K562 (cell line): ENCODE measurements around the gene ADCY1. TPM values are rescaled to one million over a fixed set of nuclear protein-coding genes. Genes with fewer than 3 reads are reported as not detected.

ENCODE experiments used
- ATAC-seq: fragments of 200-7000 bp; cut with Tn5 transposase; 3 replicates; pipeline ENCODE4 v1.9.1; 2020; ENCODE audit warnings: moderate library complexity
- BruUV-seq: library from RNA; stranded (reverse); fragments of 400-500 nt; replicated peaks from 2 replicates; lab custom pipeline; 2021; lab: Mats Ljungman, UMichigan
- CTCF ChIA-PET: fragments of 300-600 bp; formaldehyde crosslinking; extraction: SDS; loops from one replicate; lab custom pipeline; 2021; ENCODE audit warnings: low intra/inter-chr PET ratio; lab: Yijun Ruan, JAX
- POLR2A ChIA-PET: fragments of 300-600, 350-650 bp; sonication (Branson Sonifier 250); formaldehyde crosslinking; extraction: SDS; loops from one replicate; lab custom pipeline; 2021; ENCODE audit warnings: antibody characterized with exemption, inconsistent platforms; lab: Yijun Ruan, JAX
- DNase-seq, 4 experiments: peaks; one replicate each; pipeline versions ENCODE4 v3.0.0 to v3.0.0-alpha.2; 2011 to 2018; ENCODE audit warnings: low spot score in 3 of 4, mixed read lengths in 3 of 4; ENCODE audit errors: extremely low read depth in 1 of 4
- FAIRE-seq: peaks from 2 replicates; lab custom pipeline; 2011; peaks lifted over from hg19 to GRCh38; lab: Jason Lieb, UNC
- H2AFZ ChIP-seq: 2 replicates; pipeline ENCODE4 v1.6.0; 2011; ENCODE audit warnings: low read depth, low read length, control low read depth, inconsistent platforms
- H3K27ac ChIP-seq: fragments of 200-600 bp; 3 replicates; pipeline ENCODE4 v1.8.0; 2011; ENCODE audit warnings: low read depth, mild to moderate bottlenecking, control low read depth, inconsistent platforms, low read length, moderate library complexity, mixed read lengths; ENCODE audit errors: extremely low read depth
- H3K27me3 ChIP-seq, 2 experiments: fragments of 300-600 bp in 1 of 2; 2 replicates in 1 of 2; 3 replicates in 1 of 2; pipeline versions ENCODE4 v1.6.0 to v1.8.0; 2011; ENCODE audit warnings: inconsistent platforms in 2 of 2, low read length in 2 of 2, mild to moderate bottlenecking in 1 of 2, mixed read lengths in 1 of 2, moderate library complexity in 1 of 2; ENCODE audit not compliant: control insufficient read depth in 2 of 2, insufficient read depth in 2 of 2
- H3K36me3 ChIP-seq: fragments of 300-600 bp; 3 replicates; pipeline ENCODE4 v1.8.0; 2011; ENCODE audit warnings: mild to moderate bottlenecking, low read length, inconsistent platforms; ENCODE audit not compliant: control insufficient read depth, insufficient read depth
- H3K4me1 ChIP-seq, 2 experiments: fragments of 200-600 bp in 1 of 2; replicated peaks in 1 of 2; 2 replicates in 1 of 2; 3 replicates in 1 of 2; pipeline versions ENCODE4 v1.5.1 to v1.8.0; 2011; ENCODE audit warnings: inconsistent platforms in 2 of 2, low read length in 2 of 2, mild to moderate bottlenecking in 1 of 2, mixed read lengths in 1 of 2, moderate library complexity in 1 of 2; ENCODE audit not compliant: control insufficient read depth in 2 of 2, insufficient read depth in 2 of 2
- H3K4me2 ChIP-seq: 2 replicates; pipeline ENCODE4 v1.6.1; 2011; ENCODE audit warnings: low read length, control low read depth, inconsistent platforms, mixed read lengths; ENCODE audit not compliant: insufficient read depth
- H3K4me3 ChIP-seq: fragments of 200-600 bp; sonication (generic), shearing (Covaris generic); 2 replicates; pipeline ENCODE4 v1.5.1; 2016; ENCODE audit warnings: control low read depth, inconsistent platforms
- H3K79me2 ChIP-seq: fragments of 200-600 bp; 3 replicates; pipeline ENCODE4 v1.8.0; 2011; ENCODE audit warnings: low read length, inconsistent platforms; ENCODE audit not compliant: control insufficient read depth, insufficient read depth
- H3K9ac ChIP-seq, 2 experiments: 2 replicates each; pipeline versions ENCODE4 v1.6.0 to v1.6.1; 2011; ENCODE audit warnings: low read depth in 2 of 2, low read length in 2 of 2, control low read depth in 1 of 2, inconsistent platforms in 1 of 2, mild to moderate bottlenecking in 1 of 2, mixed read lengths in 1 of 2; ENCODE audit not compliant: insufficient read depth in 1 of 2
- H3K9me1 ChIP-seq: one replicate; pipeline ENCODE4 v1.6.0; 2011; ENCODE audit warnings: inconsistent platforms, mild to moderate bottlenecking, low read length, moderate library complexity; ENCODE audit not compliant: control insufficient read depth, insufficient read depth
- H3K9me3 ChIP-seq: replicated peaks from 2 replicates; pipeline ENCODE4 v1.5.1; 2011; ENCODE audit warnings: low read depth, low read length, inconsistent platforms; ENCODE audit not compliant: control insufficient read depth, insufficient read depth
- H4K20me1 ChIP-seq: replicated peaks from 2 replicates; pipeline ENCODE4 v1.6.1; 2011; ENCODE audit warnings: low read length, inconsistent platforms, mixed read lengths; ENCODE audit not compliant: control insufficient read depth, insufficient read depth
- HNRNPUL1 ChIP-seq: fragments of 200-400 bp; formaldehyde crosslinking; IDR thresholded peaks from 2 replicates; pipeline ENCODE4 v1.6.1; 2017; ENCODE audit warnings: low read length
- WGBS: fragments of 100-300 bp; shearing (Covaris generic); methylation state at CpG from one replicate; pipeline ENCODE4 v1.1.6; 2016; ENCODE audit warnings: low coverage, mixed read lengths; ENCODE audit not compliant: insufficient coverage; ENCODE audit errors: missing lambda C conversion rate; 5-methylcytosine and 5-hydroxymethylcytosine counted together
- in situ Hi-C: fragments of 300-500 bp; cut with MboI; formaldehyde crosslinking; loops from 4 replicates; pipeline ENCODE4 v1.15.0; 2018; ENCODE audit warnings: inconsistent platforms, mixed read lengths
- intact Hi-C: fragments of 100-400 bp; cut with micrococcal nuclease; formaldehyde crosslinking; loops from 2 replicates; pipeline ENCODE4 v1.14.2; 2022
- polyA plus RNA-seq, 8 experiments: library from polyadenylated mRNA; depleted of rRNA in 4 of 8; stranded (reverse) in 5 of 8; unstranded in 3 of 8; fragments of >200 nt; fragmentation: Nextera tagmentation in 2 of 8; fragmentation: Illumina TruSeq in 1 of 8; extraction: Ambion mirVana in 2 of 8; extraction: Trizol in 1 of 8; gene quantifications; 2 replicates each; pipeline versions ENCODE4 v1.2.1 to v1.2.3, GENCODE V29; 2011 to 2014; ENCODE audit warnings: inconsistent platforms in 1 of 8, missing spikeins in 1 of 8
- total RNA-seq, 7 experiments: library from RNA; depleted of rRNA in 6 of 7; stranded (reverse); fragments of >200 nt in 6 of 7; fragmentation: Illumina TruSeq in 2 of 7; extraction: Trizol in 2 of 7; gene quantifications; 2 replicates each; pipeline versions ENCODE4 v1.2.1 to v1.2.3, GENCODE V29; 2011 to 2021; ENCODE audit warnings: low replicate concordance in 1 of 7
- TF ChIP-seq, protein P1 (sequence below), 2 experiments: fragments of 450-650 bp; formaldehyde crosslinking in 1 of 2; IDR thresholded peaks; 2 replicates each; pipeline versions ENCODE4 v1.4.0 to v1.6.1; 2014 to 2020; ENCODE audit warnings: mild to moderate bottlenecking in 2 of 2, borderline replicate concordance in 1 of 2, low read depth in 1 of 2
- TF ChIP-seq, protein P2 (sequence below): IDR thresholded peaks from 2 replicates; pipeline ENCODE4 v1.6.1; 2014; ENCODE audit warnings: antibody characterized with exemption

ADCY1 gene
- total and polyA plus RNA-seq, 9 of the 15 experiments (the other 6 are each of a cell fraction or from before 2014, with no cell fraction given) = under 0.01 to 0.18 (median 0.10) TPM; not detected in 4

DNA sequence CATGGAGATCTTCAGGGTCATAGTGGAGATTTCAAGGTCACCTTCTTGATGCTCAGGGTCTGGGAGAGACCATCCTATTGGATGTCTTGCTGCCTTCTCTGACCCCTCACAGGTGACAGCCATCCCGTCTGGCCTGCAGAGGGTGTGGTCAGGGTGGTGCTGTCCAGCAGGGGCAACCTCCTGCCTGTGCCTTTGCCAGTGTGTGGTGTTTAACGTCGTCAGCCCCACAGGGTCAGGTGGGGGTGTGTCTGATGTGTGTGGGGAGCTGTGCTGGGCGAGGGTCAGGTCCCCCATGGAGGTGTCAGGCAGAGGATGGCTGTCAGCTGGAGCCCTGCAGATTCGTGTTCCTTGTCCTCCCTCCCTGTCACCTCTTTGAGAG lies 16.5 kb downstream of the ADCY1 start:
- DNase-seq (no peak), ATAC-seq (no peak), FAIRE-seq (no peak)
- H3K9me3 ChIP-seq = no peaks in the 10 kb centered on the region
- TF ChIP-seq HNRNPUL1 = no peak
- TF ChIP-seq, protein P1, sequence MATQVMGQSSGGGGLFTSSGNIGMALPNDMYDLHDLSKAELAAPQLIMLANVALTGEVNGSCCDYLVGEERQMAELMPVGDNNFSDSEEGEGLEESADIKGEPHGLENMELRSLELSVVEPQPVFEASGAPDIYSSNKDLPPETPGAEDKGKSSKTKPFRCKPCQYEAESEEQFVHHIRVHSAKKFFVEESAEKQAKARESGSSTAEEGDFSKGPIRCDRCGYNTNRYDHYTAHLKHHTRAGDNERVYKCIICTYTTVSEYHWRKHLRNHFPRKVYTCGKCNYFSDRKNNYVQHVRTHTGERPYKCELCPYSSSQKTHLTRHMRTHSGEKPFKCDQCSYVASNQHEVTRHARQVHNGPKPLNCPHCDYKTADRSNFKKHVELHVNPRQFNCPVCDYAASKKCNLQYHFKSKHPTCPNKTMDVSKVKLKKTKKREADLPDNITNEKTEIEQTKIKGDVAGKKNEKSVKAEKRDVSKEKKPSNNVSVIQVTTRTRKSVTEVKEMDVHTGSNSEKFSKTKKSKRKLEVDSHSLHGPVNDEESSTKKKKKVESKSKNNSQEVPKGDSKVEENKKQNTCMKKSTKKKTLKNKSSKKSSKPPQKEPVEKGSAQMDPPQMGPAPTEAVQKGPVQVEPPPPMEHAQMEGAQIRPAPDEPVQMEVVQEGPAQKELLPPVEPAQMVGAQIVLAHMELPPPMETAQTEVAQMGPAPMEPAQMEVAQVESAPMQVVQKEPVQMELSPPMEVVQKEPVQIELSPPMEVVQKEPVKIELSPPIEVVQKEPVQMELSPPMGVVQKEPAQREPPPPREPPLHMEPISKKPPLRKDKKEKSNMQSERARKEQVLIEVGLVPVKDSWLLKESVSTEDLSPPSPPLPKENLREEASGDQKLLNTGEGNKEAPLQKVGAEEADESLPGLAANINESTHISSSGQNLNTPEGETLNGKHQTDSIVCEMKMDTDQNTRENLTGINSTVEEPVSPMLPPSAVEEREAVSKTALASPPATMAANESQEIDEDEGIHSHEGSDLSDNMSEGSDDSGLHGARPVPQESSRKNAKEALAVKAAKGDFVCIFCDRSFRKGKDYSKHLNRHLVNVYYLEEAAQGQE (IDR thresholded peaks at IDR 0.05; ENCODE audit: borderline replicate concordance) = 0 out of 2 replicates have a peak, but pooled peaks have one; percentile 19
- TF ChIP-seq, protein P1 (CRISPR knock-in tag; IDR thresholded peaks at IDR 0.05; ENCODE audit: low read depth) = no peak
- TF ChIP-seq, protein P2, sequence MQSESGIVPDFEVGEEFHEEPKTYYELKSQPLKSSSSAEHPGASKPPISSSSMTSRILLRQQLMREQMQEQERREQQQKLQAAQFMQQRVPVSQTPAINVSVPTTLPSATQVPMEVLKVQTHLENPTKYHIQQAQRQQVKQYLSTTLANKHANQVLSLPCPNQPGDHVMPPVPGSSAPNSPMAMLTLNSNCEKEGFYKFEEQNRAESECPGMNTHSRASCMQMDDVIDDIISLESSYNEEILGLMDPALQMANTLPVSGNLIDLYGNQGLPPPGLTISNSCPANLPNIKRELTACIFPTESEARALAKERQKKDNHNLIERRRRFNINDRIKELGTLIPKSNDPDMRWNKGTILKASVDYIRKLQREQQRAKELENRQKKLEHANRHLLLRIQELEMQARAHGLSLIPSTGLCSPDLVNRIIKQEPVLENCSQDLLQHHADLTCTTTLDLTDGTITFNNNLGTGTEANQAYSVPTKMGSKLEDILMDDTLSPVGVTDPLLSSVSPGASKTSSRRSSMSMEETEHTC = no peak
- H3K9me1 ChIP-seq = no peaks in the 10 kb centered on the region
- H3K27me3 ChIP-seq = peaks cover 3 to 50% of the 10 kb centered on the region in 2 experiments; a peak in 4 of 5 replicates
- no peaks in the 10 kb centered on the region for H3K4me1 ChIP-seq
- 0% methylated on average over 5 of the region's 5 CpGs for WGBS
- POLR2A ChIA-PET = interaction anchor here (1.4 kb wide), 1 partner anchor 10 kb away, joined by 3 read pairs; no protein-coding TSS in a partner anchor
- no peak overlapping the region for H3K4me2 ChIP-seq
- no TSS peak for BruUV-seq
- H3K9ac ChIP-seq = no peak overlapping the region
- in situ Hi-C loops = no loop called here
- H3K4me3 ChIP-seq = no peak overlapping the region
- CTCF ChIA-PET = no interaction called here
- H3K36me3 ChIP-seq = no peaks in the 10 kb centered on the region
- no peak overlapping the region for H2AFZ ChIP-seq
- H4K20me1 ChIP-seq = no peaks in the 10 kb centered on the region; the same call in 1 of the 2 replicates
- H3K27ac ChIP-seq = no peak overlapping the region
- H3K79me2 ChIP-seq = no peaks in the 10 kb centered on the region
- intact Hi-C loops = no loop called here
